ENCODE data around the gene CASP7. TPM values are rescaled to one million over a fixed set of nuclear protein-coding genes. Genes with fewer than 3 reads are reported as not detected.

The CASP7 gene
- polyA plus RNA-seq, 6 donors from 2014 or later, result 15.0 to 24.0 (median 18.3) TPM

GRCh38 chr10:113708640-113709039 lies 28.9 kb downstream of the CASP7 start:
- Mint-ChIP-seq H3K4me1 (peaks cover 16 to 35% (median 20%) of the 10 kb centered on the region in 3 donors), H3K9me3 (no peaks in the 10 kb centered on the region), H3K27me3 (no peaks in the 10 kb centered on the region), H3K4me3 (no peak overlapping the region), H3K36me3 (peaks cover 7 to 16% of the 10 kb centered on the region in 2 donors), H3K27ac (peak overlapping the region in 3 of 6 donors; percentile 63 to 85 (median 82))
- ATAC-seq (ENCODE audit: low read depth in 2 of 2) (no peak), DNase-seq (no peak)

- Mint-ChIP-seq H3K36me3 (peaks cover 7 to 16% of the 10 kb centered on the region in 2 donors), H3K4me3 (no peak overlapping the region), H3K27ac (peak overlapping the region in 3 of 6 donors; percentile 22 to 77 (median 64)), H3K9me3 (no peaks in the 10 kb centered on the region), H3K4me1 (peaks cover 16 to 37% (median 21%) of the 10 kb centered on the region in 3 donors), H3K27me3 (no peaks in the 10 kb centered on the region)
- ATAC-seq (ENCODE audit: low read depth in 2 of 2), result no peak
- DNase-seq, result no peak
Observed at GRCh38 chr10:113709221-113709838, 29.6 kb downstream of the CASP7 start.

- peaks cover 11 to 24% of the 10 kb centered on the region in 2 donors for H3K36me3 Mint-ChIP-seq
- H3K4me1 Mint-ChIP-seq, result peaks cover 24 to 34% (median 28%) of the 10 kb centered on the region in 3 donors
- H3K4me3 Mint-ChIP-seq, result no peak overlapping the region
- ATAC-seq (ENCODE audit: low read depth in 2 of 2), result no peak
- DNase-seq, result no peak
- peak overlapping the region in 1 of 6 donors; percentile 34 for H3K27ac Mint-ChIP-seq
- H3K27me3 Mint-ChIP-seq, result no peaks in the 10 kb centered on the region
- H3K9me3 Mint-ChIP-seq, result no peaks in the 10 kb centered on the region
Observed at GRCh38 chr10:113711142-113711541, 31.4 kb downstream of the CASP7 start.

GRCh38 chr10:113712024-113712423 lies 32.3 kb downstream of the CASP7 start:
- H3K4me3 Mint-ChIP-seq, result no peak overlapping the region
- H3K36me3 Mint-ChIP-seq, result peaks cover 17 to 25% of the 10 kb centered on the region in 2 donors
- DNase-seq, result no peak
- H3K4me1 Mint-ChIP-seq, result peaks cover 24 to 37% (median 31%) of the 10 kb centered on the region in 3 donors
- no peak for ATAC-seq (ENCODE audit: low read depth in 2 of 2)
- H3K9me3 Mint-ChIP-seq, result no peaks in the 10 kb centered on the region
- no peaks in the 10 kb centered on the region for H3K27me3 Mint-ChIP-seq
- no peak overlapping the region for H3K27ac Mint-ChIP-seq

- Mint-ChIP-seq H3K36me3 (peaks cover 17 to 25% of the 10 kb centered on the region in 2 donors), H3K27ac (peak overlapping the region in 2 of 6 donors; percentile 58 to 60), H3K4me3 (no peak overlapping the region), H3K9me3 (no peaks in the 10 kb centered on the region), H3K4me1 (peaks cover 23 to 33% (median 25%) of the 10 kb centered on the region in 3 donors), H3K27me3 (no peaks in the 10 kb centered on the region)
- DNase-seq, result no peak
- no peak for ATAC-seq (ENCODE audit: low read depth in 2 of 2)
Observed at GRCh38 chr10:113712755-113713639, 33.3 kb downstream of the CASP7 start.

- H3K4me3 Mint-ChIP-seq, result no peak overlapping the region
- ATAC-seq (ENCODE audit: low read depth in 2 of 2) (no peak), DNase-seq (no peak)
- H3K9me3 Mint-ChIP-seq, result no peaks in the 10 kb centered on the region
- H3K4me1 Mint-ChIP-seq, result peaks cover 20 to 33% (median 25%) of the 10 kb centered on the region in 3 donors
- H3K27ac Mint-ChIP-seq, result peak overlapping the region in 1 of 6 donors; percentile 60
- peaks cover 17 to 24% of the 10 kb centered on the region in 2 donors for H3K36me3 Mint-ChIP-seq
- no peaks in the 10 kb centered on the region for H3K27me3 Mint-ChIP-seq
Observed at GRCh38 chr10:113713640-113713982, 33.9 kb downstream of the CASP7 start.

GRCh38 chr10:113716109-113716910 lies 36.6 kb downstream of the CASP7 start:
- peaks cover 15 to 18% (median 18%) of the 10 kb centered on the region in 3 donors for H3K4me1 Mint-ChIP-seq

GRCh38 chr10:113718969-113719822 lies 39.5 kb downstream of the CASP7 start:
- H3K27me3 Mint-ChIP-seq, result no peaks in the 10 kb centered on the region
- DNase-seq (no peak), ATAC-seq (ENCODE audit: low read depth in 2 of 2) (no peak)
- H3K36me3 Mint-ChIP-seq, result peaks cover 29 to 32% of the 10 kb centered on the region in 2 donors
- no peaks in the 10 kb centered on the region for H3K9me3 Mint-ChIP-seq
- no peak overlapping the region for H3K27ac Mint-ChIP-seq
- H3K4me1 Mint-ChIP-seq, result peaks cover 10 to 15% (median 12%) of the 10 kb centered on the region in 3 donors
- H3K4me3 Mint-ChIP-seq, result no peak overlapping the region

More at GRCh38 chr10:113716109-113716910, 36.6 kb downstream of the CASP7 start:
- Mint-ChIP-seq H3K27ac (peak overlapping the region in 2 of 6 donors; percentile 18 to 88), H3K9me3 (no peaks in the 10 kb centered on the region), H3K4me3 (peak overlapping the region in 1 of 8 donors; percentile 72), H3K27me3 (no peaks in the 10 kb centered on the region), H3K36me3 (peaks cover 21 to 36% of the 10 kb centered on the region in 2 donors)
- ATAC-seq (ENCODE audit: low read depth in 2 of 2) (no peak), DNase-seq (no peak)

- no peaks in the 10 kb centered on the region for H3K27me3 Mint-ChIP-seq
- peaks cover 39 to 41% of the 10 kb centered on the region in 2 donors for H3K36me3 Mint-ChIP-seq
- no peaks in the 10 kb centered on the region for H3K9me3 Mint-ChIP-seq
- no peak overlapping the region for H3K4me3 Mint-ChIP-seq
- H3K4me1 Mint-ChIP-seq, result peaks cover 10 to 14% (median 12%) of the 10 kb centered on the region in 3 donors
- DNase-seq (no peak), ATAC-seq (ENCODE audit: low read depth in 2 of 2) (no peak)
- no peak overlapping the region for H3K27ac Mint-ChIP-seq
Observed at GRCh38 chr10:113720386-113720785, 40.7 kb downstream of the CASP7 start.

GRCh38 chr10:113732160-113732881 lies 52.6 kb downstream of the CASP7 start:
- peaks cover 28% of the 10 kb centered on the region in 2 donors for H3K36me3 Mint-ChIP-seq
- H3K27ac Mint-ChIP-seq, result no peak overlapping the region
- H3K9me3 Mint-ChIP-seq, result peaks cover 0 to 3% (median 0%) of the 10 kb centered on the region in 7 donors
- no peak for DNase-seq
- no peaks in the 10 kb centered on the region for H3K4me1 Mint-ChIP-seq
- H3K4me3 Mint-ChIP-seq, result no peak overlapping the region
- no peaks in the 10 kb centered on the region for H3K27me3 Mint-ChIP-seq
- ATAC-seq (ENCODE audit: low read depth in 2 of 2), result no peak

GRCh38 chr10:113732966-113733365 lies 53.3 kb downstream of the CASP7 start:
- H3K36me3 Mint-ChIP-seq, result peaks cover 23 to 24% of the 10 kb centered on the region in 2 donors
- no peaks in the 10 kb centered on the region for H3K4me1 Mint-ChIP-seq
- no peaks in the 10 kb centered on the region for H3K27me3 Mint-ChIP-seq
- H3K27ac Mint-ChIP-seq, result no peak overlapping the region
- no peak for ATAC-seq (ENCODE audit: low read depth in 2 of 2)
- H3K9me3 Mint-ChIP-seq, result peaks cover 0 to 3% (median 0%) of the 10 kb centered on the region in 7 donors
- H3K4me3 Mint-ChIP-seq, result no peak overlapping the region
- no peak for DNase-seq

GRCh38 chr10:113733635-113734034 lies 53.9 kb downstream of the CASP7 start:
- ATAC-seq (ENCODE audit: low read depth in 2 of 2), result no peak

More at GRCh38 chr10:113733635-113734034, 53.9 kb downstream of the CASP7 start:
- Mint-ChIP-seq H3K4me1 (no peaks in the 10 kb centered on the region), H3K36me3 (peaks cover 17 to 18% of the 10 kb centered on the region in 2 donors), H3K27me3 (no peaks in the 10 kb centered on the region), H3K9me3 (peaks cover 0 to 3% (median 0%) of the 10 kb centered on the region in 7 donors), H3K27ac (no peak overlapping the region), H3K4me3 (no peak overlapping the region)
- no peak for DNase-seq
